NAMALWA (cell line): ENCODE measurements around the gene NYAP1.
"Not testable (repeated sequence)": the region's sequence is repeated elsewhere in the genome, so short reads cannot be mapped to it uniquely, and the experiment has no call there.

ENCODE experiments used
- DNase-seq: peaks from one replicate; pipeline ENCODE4 v3.0.0-alpha.2; 2015; ENCODE audit warnings: low spot score

NYAP1 gene

GRCh38 chr7:100483722-100484672 is at the start of gene NYAP1:
TSS of gene NYAP1 (plus strand) at chr7:100483927. CDS start at chr7:100485312, 1,385 bp downstream.
- DNase-seq, result no peak

- peak; percentile 35 for DNase-seq
Observed at GRCh38 chr7:100434297-100435144, 49.2 kb upstream of the NYAP1 start.

DNA sequence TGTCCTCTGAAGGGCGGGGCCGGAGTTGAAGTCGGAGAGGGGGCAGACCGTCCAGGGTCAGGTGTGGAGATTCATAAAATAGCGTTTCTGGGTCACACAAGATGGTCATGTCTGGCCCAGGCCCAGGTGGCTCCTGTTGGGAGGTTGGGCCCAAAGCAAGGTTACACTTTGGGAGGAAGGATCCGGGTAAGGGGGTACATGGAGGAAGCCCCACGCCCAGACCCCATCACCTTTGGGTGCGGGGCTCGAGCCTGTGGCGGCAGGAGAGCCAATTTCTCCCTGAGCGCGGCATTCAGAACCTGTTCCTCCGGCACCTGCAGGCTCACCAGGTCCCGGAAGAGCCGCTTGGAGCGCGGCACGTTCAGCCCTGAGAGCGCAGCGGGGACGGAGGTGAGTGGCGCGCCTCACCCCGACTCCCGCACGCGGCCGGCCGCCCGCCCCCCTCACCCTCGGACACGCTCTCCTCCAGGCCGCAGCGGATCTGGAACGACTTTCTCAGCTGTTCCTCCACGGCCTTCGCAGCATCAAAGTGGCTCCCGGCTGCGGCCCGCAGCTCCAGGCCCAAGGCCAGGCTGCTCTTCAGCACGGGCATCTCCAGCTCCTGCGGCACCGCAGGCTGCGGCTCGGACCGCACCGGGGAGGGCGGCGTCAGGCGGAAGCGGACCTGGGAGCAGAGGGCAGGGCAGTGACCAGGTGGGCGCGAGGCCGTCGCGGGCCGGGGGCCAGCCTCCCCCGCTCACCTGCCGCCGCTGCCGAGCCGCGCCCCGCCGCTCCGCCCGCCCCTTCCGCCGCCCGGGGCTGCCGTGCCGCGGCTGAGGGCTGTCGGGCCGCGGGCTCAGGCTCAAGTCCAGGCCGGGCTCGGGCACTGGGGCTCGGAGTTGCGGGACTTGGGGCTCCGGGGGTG is 48.1 kb upstream of the NYAP1 start:
- DNase-seq, result peak; percentile 81

DNA sequence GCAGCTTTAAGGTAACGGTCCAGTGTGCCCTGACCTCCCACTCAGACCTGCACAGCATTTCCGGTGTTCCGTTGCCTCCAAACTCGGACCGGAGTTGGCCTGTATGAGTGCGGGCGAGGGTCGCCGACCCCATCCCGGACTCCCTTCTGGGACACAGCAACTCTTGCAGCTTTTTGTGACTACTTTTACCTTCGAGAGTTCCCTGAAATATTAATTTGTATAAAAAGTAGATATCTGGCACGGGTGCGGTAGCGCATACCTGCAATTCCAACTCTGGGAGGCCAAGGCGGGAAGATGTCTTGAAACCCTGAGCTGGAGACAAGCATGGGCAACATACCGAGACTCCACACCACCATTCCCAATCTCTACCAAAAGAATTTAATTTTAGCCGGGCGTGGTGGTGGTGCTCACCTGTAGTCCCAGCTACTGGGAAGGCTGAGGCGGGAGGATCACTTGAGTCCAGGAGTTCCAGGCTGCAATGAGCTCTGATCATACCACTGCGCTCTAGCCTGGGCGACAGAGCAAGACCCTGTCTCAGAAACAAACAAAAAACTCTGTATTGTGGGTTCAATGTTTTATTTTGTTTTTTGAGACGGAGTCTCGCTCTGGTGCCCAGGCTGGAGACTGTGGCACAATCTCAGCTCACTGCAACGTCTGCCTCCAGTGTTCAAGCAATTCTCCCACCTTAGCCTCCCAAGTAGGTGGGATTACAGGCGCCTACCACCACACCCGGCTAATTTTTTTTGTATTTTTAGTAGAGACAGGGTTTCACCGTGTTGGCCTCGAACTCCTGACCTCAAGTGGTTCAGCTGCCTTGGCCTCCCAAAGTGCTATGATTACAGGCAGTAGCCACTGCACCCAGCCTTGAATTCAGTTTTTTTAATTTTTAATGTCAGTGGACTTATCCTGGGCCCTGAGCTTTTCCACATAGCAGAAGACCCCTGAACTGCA is 46.3 kb upstream of the NYAP1 start:
- DNase-seq, result no peak

DNA sequence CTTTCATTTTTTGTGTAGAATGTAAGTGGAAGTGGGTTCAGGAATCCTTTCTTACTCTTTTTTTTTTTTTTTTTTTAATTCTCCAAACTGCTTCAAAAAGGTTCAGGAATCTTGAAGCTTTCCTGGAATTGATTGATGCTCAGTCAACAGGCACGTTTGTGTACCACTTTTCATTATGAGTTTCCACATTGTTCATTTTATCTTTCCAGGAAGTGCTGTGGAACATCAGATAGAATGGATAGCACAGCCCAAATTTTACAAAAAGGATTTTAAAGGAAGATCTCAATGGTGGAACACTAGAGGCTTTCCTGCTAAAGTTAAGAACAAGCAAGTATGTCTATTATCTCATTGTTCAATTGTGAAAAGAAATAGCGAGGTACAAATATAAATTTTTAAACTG is 45.6 kb upstream of the NYAP1 start:
- no peak for DNase-seq

DNA sequence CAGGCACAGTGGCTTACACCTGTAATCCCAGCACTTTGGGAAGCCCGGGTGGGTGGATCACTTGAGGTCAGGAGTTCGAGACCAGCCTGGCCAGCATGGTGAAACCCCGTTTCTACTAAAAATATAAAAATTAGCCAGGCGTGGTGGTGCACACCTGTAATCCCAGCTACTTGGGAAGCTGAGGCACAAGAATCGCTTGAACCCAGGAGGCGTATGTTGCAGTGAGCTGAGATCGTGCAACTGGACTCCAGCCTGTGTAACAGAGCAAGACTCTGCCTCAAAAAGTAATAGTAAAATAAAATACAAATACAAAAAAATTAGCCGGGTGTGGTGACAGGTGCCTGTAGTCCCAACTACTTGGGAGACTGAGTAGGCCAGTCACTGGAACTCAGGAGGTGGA is 45.0 kb upstream of the NYAP1 start:
- not testable (repeated sequence) for DNase-seq

- DNase-seq, result not testable (repeated sequence)
Observed at GRCh38 chr7:100439244-100439643, 44.5 kb upstream of the NYAP1 start.

DNA sequence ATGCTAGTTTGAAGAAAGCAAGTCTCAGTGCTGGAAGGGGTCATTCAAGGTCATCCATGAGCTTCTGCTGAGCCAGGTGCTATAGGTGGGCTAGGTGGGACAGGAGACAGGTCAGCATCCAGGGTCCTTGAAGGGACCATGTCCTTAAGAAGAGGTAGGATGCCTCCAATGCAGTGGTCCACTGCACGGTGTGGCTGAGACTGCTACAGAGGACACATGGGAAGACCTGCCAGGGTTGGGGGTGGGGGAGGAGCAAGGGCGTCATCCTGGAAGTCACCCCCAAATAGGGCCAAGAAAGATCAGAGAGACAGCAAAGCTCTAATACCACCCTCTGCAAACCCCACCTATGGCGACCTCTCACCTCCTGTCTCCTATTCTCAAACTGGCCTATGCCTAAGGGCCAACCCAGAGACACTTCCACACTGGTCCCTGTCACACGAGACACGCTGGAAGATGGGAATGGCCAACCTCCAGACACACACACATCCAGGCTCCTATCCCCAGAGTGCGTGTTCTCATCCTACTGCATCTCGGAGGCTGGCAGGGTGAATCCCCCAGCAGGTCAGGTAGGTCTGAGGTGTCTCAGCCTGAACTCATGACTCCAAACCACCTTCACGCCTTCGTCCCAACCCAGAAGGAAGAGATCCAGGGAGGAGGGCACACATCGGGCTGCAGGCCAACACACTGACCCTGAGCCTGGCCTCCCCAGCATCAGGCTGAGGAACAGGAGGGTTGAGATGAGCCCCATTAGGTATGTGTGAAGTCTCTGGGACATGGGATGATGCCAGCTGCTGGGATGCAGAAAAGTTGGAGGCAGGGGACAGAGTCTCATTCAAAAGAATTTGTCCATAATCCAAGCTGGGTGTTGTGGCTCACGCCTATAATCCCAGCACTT is 41.8 kb upstream of the NYAP1 start:
- no peak for DNase-seq

DNA sequence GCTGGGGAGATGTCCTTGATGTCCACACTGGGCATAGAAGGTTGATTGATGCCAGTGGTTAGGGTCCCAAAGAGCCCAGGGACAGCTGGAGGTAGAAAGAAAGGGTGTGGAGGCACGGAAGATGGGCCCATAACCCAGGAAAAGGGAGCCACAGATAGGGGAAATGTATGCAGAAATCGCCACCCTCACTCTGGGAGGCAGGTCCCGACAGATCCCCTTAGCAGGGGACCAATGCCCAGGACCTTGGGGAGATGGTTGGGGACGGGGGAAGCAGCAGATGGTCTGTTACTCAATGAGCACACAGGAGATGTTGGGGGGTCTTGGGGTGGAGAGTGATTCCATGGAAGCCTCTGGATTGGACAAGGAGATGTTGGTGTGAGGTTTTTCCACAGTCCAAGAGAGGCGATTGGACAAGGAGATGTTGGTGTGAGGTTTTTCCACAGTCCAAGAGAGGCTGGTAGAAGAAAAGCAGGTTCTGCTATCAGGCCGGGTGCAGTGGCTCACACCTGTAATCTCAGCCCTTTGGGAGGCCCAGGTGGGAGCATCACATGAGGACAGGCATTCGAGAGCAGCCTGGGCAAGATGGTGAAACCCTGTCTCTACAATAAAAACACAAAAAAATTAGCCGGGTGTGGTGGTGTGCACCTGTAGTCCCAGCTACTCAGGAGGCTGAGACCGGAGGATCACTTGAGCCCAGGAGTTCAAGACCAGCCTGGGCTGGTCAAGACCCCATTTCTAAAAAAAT is 40.5 kb upstream of the NYAP1 start:
- DNase-seq, result no peak

GRCh38 chr7:100444311-100445278 is 39.1 kb upstream of the NYAP1 start:
- peak; percentile 52 for DNase-seq

GRCh38 chr7:100446040-100446439 is 37.7 kb upstream of the NYAP1 start:
- no peak for DNase-seq

GRCh38 chr7:100447363-100447762 is 36.4 kb upstream of the NYAP1 start:
- not testable (repeated sequence) for DNase-seq

- DNase-seq, result no peak
Observed at GRCh38 chr7:100449190-100449795, 34.4 kb upstream of the NYAP1 start.

DNA sequence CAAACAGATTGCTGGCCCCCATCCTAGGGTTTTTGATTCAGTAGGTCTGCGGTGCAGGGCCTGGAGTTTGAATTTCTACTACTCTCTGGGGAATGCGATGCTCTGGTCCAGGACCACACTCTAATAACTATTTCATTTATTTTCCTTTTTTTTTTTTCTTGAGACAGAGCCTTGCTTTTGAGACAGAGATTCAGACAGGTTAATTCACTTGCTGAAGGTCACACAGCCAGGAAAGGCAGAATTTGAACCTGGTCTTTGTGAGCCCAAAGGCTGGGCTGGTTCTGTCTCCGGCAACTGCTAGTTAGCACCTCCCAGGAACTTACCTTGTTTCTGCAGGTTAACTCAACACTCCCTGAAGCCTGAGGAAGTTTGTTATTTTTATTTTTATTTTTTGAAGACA is 31.2 kb upstream of the NYAP1 start:
- DNase-seq, result no peak

- DNase-seq, result not testable (repeated sequence)
Observed at GRCh38 chr7:100453854-100454253, 29.9 kb upstream of the NYAP1 start.

GRCh38 chr7:100455206-100455605 is 28.5 kb upstream of the NYAP1 start:
- DNase-seq, result peak; percentile 51

- peak; percentile 30 for DNase-seq
Observed at GRCh38 chr7:100456562-100456961, 27.2 kb upstream of the NYAP1 start.
